ENCODE data around the gene DCC. TPM values are rescaled to one million over a fixed set of nuclear protein-coding genes. Genes with fewer than 3 reads are reported as not detected.

The DCC gene
- total RNA-seq, 4 donors from 2014 or later: 0.13 TPM; not detected in 3

GRCh38 chr18:52334896-52335295, 5.1 kb upstream of the DCC start:
- DNase-seq (ENCODE audit: low spot score in 2 of 2): no peak
- no peak overlapping the region for H3K4me3 ChIP-seq (ENCODE audit: low read depth, poor library complexity, severe bottlenecking)
- intact Hi-C loops (cut with DNase I; ENCODE audit: low total_unique reads): no loop called here
- TF ChIP-seq CTCF (IDR thresholded peaks at IDR 0.05) (no peak), POLR2A (IDR thresholded peaks at IDR 0.05) (no peak)
- WGBS, 2 donors: 37 to 76% methylated on average over 1 of the region's 1 CpG

DNA sequence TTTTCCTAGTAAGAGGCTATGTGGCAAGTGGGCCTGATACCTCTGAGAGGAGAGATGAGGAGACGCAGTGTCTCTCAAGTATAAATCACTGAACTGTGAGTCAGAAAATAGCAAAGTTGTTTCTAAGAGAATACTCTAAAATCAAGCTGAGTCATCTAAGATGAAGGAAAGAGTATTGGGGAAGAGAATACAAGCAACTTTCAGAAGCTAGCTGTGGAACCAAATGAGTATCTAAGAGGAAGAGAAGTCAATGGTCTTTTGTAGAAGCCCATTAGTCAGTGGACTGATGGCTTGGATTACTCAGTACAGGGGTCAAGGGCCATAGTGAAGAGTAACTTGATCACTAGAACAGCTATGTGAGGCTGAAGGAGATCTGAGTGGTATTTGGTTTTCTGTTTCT, 2.7 kb upstream of the DCC start:
- DNase-seq (ENCODE audit: low spot score in 2 of 2): no peak
- 92% methylated on average over 1 of the region's 1 CpG for WGBS, 2 donors
- H3K4me3 ChIP-seq (ENCODE audit: low read depth, poor library complexity, severe bottlenecking): no peak overlapping the region
- intact Hi-C loops (cut with DNase I; ENCODE audit: low total_unique reads): no loop called here
- TF ChIP-seq CTCF (IDR thresholded peaks at IDR 0.05): no peak

- H3K4me3 ChIP-seq (ENCODE audit: low read depth, poor library complexity, severe bottlenecking): no peak overlapping the region
- TF ChIP-seq CTCF (IDR thresholded peaks at IDR 0.05): no peak
- no peak for TF ChIP-seq POLR2A (IDR thresholded peaks at IDR 0.05)
- intact Hi-C loops (cut with DNase I; ENCODE audit: low total_unique reads): no loop called here
- no peak for DNase-seq (ENCODE audit: low spot score in 2 of 2)
- whole genome bisulfite sequencing, 2 donors: 4 to 5% methylated on average over 32 of the region's 32 CpGs
Measured at GRCh38 chr18:52340406-52341102, 557 bp downstream of the DCC start.

- intact Hi-C loops (cut with DNase I; ENCODE audit: low total_unique reads): no loop called here
- 5% methylated on average over 7 of the region's 7 CpGs for WGBS, 2 donors
- no peak overlapping the region for H3K4me3 ChIP-seq (ENCODE audit: low read depth, poor library complexity, severe bottlenecking)
- DNase-seq (ENCODE audit: low spot score in 2 of 2): no peak
- TF ChIP-seq CTCF (IDR thresholded peaks at IDR 0.05) (no peak), POLR2A (IDR thresholded peaks at IDR 0.05) (no peak)
Measured at GRCh38 chr18:52341103-52341432, 1.1 kb downstream of the DCC start.

- intact Hi-C loops (cut with DNase I; ENCODE audit: low total_unique reads): no loop called here
- DNase-seq (ENCODE audit: low spot score in 2 of 2): no peak
- TF ChIP-seq CTCF (IDR thresholded peaks at IDR 0.05) (no peak), POLR2A (IDR thresholded peaks at IDR 0.05) (no peak)
- 2 to 8% methylated on average over 40 to 44 of the region's 45 CpGs for WGBS, 2 donors
- no peak overlapping the region for H3K4me3 ChIP-seq (ENCODE audit: low read depth, poor library complexity, severe bottlenecking)
Measured at GRCh38 chr18:52341608-52342381, 1.8 kb downstream of the DCC start.
